Type B pancreatic cell (in vitro differentiated cells): ENCODE results near the gene CATSPERZ. TPM values are rescaled to one million over a fixed set of nuclear protein-coding genes. Genes with fewer than 3 reads are reported as not detected.

Experiments used
- DNase-seq: peaks from one replicate; pipeline ENCODE4 v3.0.0; 2021; ENCODE audit warnings: mixed read lengths; ENCODE audit not compliant: unreplicated experiment; ENCODE audit errors: extremely low spot score
- H3K27ac Mint-ChIP-seq: 2 replicates; pipeline ENCODE4 v1.8.0; 2021; ENCODE audit warnings: mild to moderate bottlenecking, mixed read lengths
- H3K27me3 Mint-ChIP-seq: 2 replicates; pipeline ENCODE4 v1.8.0; 2021; ENCODE audit warnings: mixed read lengths
- H3K36me3 Mint-ChIP-seq: 2 replicates; pipeline ENCODE4 v1.8.0; 2021; ENCODE audit warnings: mixed read lengths
- H3K4me1 Mint-ChIP-seq: one replicate; pipeline ENCODE4 v1.8.0; 2021; ENCODE audit warnings: mixed read lengths; ENCODE audit not compliant: unreplicated experiment
- H3K4me3 Mint-ChIP-seq: 2 replicates; pipeline ENCODE4 v1.8.0; 2021; ENCODE audit warnings: mild to moderate bottlenecking, mixed read lengths
- H3K9me3 Mint-ChIP-seq: 2 replicates; pipeline ENCODE4 v1.8.0; 2021; ENCODE audit warnings: mixed read lengths
- total RNA-seq: library from RNA; stranded (reverse); gene quantifications from 2 replicates; pipeline ENCODE4 v1.2.1, GENCODE V29; 2021; ENCODE audit warnings: low replicate concordance
- TF ChIP-seq, protein P1 (sequence below): fragments of 200-600 bp; sonication (generic); conservative IDR thresholded peaks from 2 replicates; pipeline ENCODE4 v1.5.0; 2021; ENCODE audit warnings: antibody characterized with exemption, mild to moderate bottlenecking

CATSPERZ gene
- total RNA-seq, 1 donor from 2014 or later, result not detected

DNA sequence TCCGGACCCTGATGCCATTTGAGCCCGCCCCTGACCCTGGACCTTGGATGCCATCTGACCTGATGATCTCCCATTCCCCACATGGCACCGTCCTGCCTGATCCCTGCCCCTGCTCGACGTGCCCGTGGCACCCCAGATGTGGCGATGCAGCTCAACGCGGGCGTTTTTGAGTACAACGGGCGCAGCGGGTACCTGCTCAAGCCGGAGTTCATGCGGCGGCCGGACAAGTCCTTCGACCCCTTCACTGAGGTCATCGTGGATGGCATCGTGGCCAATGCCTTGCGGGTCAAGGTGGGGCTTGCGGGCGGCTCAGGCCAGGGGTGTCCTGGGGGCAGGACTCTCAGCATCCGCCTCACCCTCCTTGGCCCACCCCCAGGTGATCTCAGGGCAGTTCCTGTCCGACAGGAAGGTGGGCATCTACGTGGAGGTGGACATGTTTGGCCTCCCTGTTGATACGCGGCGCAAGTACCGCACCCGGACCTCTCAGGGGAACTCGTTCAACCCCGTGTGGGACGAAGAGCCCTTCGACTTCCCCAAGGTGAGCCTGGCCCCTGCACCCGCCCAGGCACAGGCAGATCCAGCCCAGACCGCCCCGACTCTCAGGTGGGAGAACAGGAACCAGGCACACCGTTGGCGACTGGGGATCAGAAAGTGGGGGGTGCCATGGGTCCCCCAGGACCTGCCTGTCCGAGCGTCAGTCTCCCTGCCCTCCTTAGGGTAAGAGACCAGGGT lies 37.7 kb upstream of the CATSPERZ start:
- peaks cover 11% of the 10 kb centered on the region for H3K36me3 Mint-ChIP-seq
- no peaks in the 10 kb centered on the region for H3K4me1 Mint-ChIP-seq
- TF ChIP-seq, protein P1, sequence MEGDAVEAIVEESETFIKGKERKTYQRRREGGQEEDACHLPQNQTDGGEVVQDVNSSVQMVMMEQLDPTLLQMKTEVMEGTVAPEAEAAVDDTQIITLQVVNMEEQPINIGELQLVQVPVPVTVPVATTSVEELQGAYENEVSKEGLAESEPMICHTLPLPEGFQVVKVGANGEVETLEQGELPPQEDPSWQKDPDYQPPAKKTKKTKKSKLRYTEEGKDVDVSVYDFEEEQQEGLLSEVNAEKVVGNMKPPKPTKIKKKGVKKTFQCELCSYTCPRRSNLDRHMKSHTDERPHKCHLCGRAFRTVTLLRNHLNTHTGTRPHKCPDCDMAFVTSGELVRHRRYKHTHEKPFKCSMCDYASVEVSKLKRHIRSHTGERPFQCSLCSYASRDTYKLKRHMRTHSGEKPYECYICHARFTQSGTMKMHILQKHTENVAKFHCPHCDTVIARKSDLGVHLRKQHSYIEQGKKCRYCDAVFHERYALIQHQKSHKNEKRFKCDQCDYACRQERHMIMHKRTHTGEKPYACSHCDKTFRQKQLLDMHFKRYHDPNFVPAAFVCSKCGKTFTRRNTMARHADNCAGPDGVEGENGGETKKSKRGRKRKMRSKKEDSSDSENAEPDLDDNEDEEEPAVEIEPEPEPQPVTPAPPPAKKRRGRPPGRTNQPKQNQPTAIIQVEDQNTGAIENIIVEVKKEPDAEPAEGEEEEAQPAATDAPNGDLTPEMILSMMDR, result no peak
- no peak for DNase-seq
- H3K27ac Mint-ChIP-seq, result no peak overlapping the region
- no peaks in the 10 kb centered on the region for H3K9me3 Mint-ChIP-seq
- H3K4me3 Mint-ChIP-seq, result no peak overlapping the region
- H3K27me3 Mint-ChIP-seq, result no peaks in the 10 kb centered on the region

DNA sequence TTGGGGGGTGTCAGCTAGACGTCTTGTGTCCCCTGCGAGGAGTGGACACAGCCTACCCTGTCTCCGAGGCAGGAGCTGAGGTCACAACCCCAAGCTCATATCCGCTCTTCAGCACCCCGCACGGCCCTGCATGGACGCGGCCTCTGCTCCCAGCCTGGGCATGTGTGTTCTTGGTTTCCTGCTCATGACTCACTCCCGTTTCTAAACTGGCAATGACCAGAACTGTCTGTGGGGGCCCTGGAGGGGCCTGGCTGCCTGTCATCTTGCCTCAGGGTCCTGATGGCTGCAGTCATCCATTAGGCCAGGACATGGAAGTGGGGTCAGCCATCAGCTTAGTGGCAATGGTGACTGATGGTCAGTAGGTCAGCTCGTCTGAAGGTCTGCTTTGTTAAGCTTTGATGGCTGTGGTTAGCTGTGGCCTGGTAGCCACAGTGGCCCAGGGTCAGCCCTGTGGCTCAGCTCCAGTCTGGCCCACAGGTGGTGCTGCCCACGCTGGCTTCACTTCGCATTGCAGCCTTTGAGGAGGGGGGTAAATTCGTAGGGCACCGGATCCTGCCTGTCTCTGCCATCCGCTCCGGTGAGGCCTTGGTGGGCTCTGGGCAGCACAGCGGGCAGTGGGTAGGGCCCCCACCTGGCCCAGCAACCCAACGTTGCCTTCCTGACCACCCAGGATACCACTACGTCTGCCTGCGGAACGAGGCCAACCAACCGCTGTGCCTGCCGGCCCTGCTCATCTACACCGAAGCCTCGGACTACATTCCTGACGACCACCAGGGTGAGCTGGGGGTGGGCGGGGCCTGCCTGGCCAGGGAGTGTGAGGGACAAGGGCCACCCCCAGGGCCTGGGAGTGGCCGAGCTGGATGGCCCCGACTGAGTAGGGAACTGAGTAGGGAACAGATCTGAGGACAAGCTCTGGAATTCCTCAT lies 36.9 kb upstream of the CATSPERZ start:
- H3K36me3 Mint-ChIP-seq, result peaks cover 11% of the 10 kb centered on the region
- DNase-seq, result no peak
- H3K27ac Mint-ChIP-seq, result no peak overlapping the region
- no peaks in the 10 kb centered on the region for H3K27me3 Mint-ChIP-seq
- no peaks in the 10 kb centered on the region for H3K9me3 Mint-ChIP-seq
- TF ChIP-seq, protein P1, result no peak
- H3K4me1 Mint-ChIP-seq, result peaks cover 4% of the 10 kb centered on the region
- H3K4me3 Mint-ChIP-seq, result no peak overlapping the region

- no peak for DNase-seq
- Mint-ChIP-seq H3K4me3 (no peak overlapping the region), H3K36me3 (peaks cover 14% of the 10 kb centered on the region), H3K4me1 (peaks cover 8% of the 10 kb centered on the region), H3K9me3 (no peaks in the 10 kb centered on the region), H3K27ac (peak overlapping the region; percentile 43), H3K27me3 (no peaks in the 10 kb centered on the region)
- TF ChIP-seq, protein P1, result no peak
These were observed 36.2 kb upstream of the CATSPERZ start for GRCh38 chr11:64263947-64264317.

GRCh38 chr11:64264371-64264852 lies 35.7 kb upstream of the CATSPERZ start:
- Mint-ChIP-seq H3K9me3 (no peaks in the 10 kb centered on the region), H3K4me1 (peaks cover 11% of the 10 kb centered on the region), H3K27me3 (no peaks in the 10 kb centered on the region), H3K36me3 (peaks cover 13% of the 10 kb centered on the region), H3K4me3 (no peak overlapping the region), H3K27ac (peak overlapping the region; percentile 43)
- TF ChIP-seq, protein P1, result no peak
- no peak for DNase-seq

- Mint-ChIP-seq H3K9me3 (no peaks in the 10 kb centered on the region), H3K27ac (no peak overlapping the region), H3K4me3 (no peak overlapping the region), H3K4me1 (peaks cover 11% of the 10 kb centered on the region), H3K27me3 (peaks cover 5% of the 10 kb centered on the region), H3K36me3 (peaks cover 4% of the 10 kb centered on the region)
- DNase-seq, result no peak
- TF ChIP-seq, protein P1, result no peak
These were observed 34.7 kb upstream of the CATSPERZ start for GRCh38 chr11:64265176-64266160.
